Mesenchymal stem cell (in vitro differentiated cells and primary cell): ENCODE results near the gene OLR1.

Source experiments
- DNase-seq: peaks from one replicate; pipeline ENCODE4 v3.0.0-alpha.2; 2013
- H2AFZ ChIP-seq: one replicate; pipeline ENCODE4 v1.6.1; 2013; ENCODE audit warnings: low read depth, mild to moderate bottlenecking, control low read depth, inconsistent platforms, low read length, moderate library complexity
- H2AK5ac ChIP-seq: 2 replicates; pipeline ENCODE4 v1.6.1; 2013; ENCODE audit warnings: low read length, moderate library complexity, mild to moderate bottlenecking, inconsistent platforms; ENCODE audit not compliant: severe bottlenecking
- H2BK120ac ChIP-seq: one replicate; pipeline ENCODE4 v1.6.1; 2013; ENCODE audit warnings: low read depth, mild to moderate bottlenecking, inconsistent platforms, low read length, moderate library complexity
- H2BK12ac ChIP-seq, 2 experiments: one replicate each; pipeline ENCODE4 v1.6.1; 2013; ENCODE audit warnings: inconsistent platforms in 2 of 2, low read length in 2 of 2, mild to moderate bottlenecking in 2 of 2, moderate library complexity in 2 of 2, control low read depth in 1 of 2
- H2BK15ac ChIP-seq: one replicate; pipeline ENCODE4 v1.6.1; 2013; ENCODE audit warnings: mild to moderate bottlenecking, low read depth, inconsistent platforms; ENCODE audit not compliant: poor library complexity, severe bottlenecking
- H2BK5ac ChIP-seq: 2 replicates; pipeline ENCODE4 v1.6.1; 2013; ENCODE audit warnings: low read depth, mild to moderate bottlenecking, low read length, control low read depth, inconsistent platforms; ENCODE audit not compliant: poor library complexity, severe bottlenecking
- H3K14ac ChIP-seq, 2 experiments: one replicate each; pipeline ENCODE4 v1.6.1; 2013; ENCODE audit warnings: inconsistent platforms in 2 of 2, low read length in 2 of 2, control low read depth in 1 of 2, mild to moderate bottlenecking in 1 of 2, moderate library complexity in 1 of 2
- H3K18ac ChIP-seq, 2 experiments: one replicate each; pipeline ENCODE4 v1.6.1; 2013; ENCODE audit warnings: inconsistent platforms in 2 of 2, low read length in 2 of 2, control low read depth in 1 of 2, low read depth in 1 of 2, mild to moderate bottlenecking in 1 of 2
- H3K23ac ChIP-seq, 2 experiments: one replicate each; pipeline ENCODE4 v1.6.1; 2013; ENCODE audit warnings: inconsistent platforms in 2 of 2, low read length in 2 of 2, mild to moderate bottlenecking in 2 of 2, moderate library complexity in 2 of 2, control low read depth in 1 of 2
- H3K27ac ChIP-seq: 2 replicates; pipeline ENCODE4 v1.5.1; 2013; ENCODE audit warnings: mild to moderate bottlenecking, moderate library complexity, low read length, control low read depth, inconsistent platforms; ENCODE audit not compliant: poor library complexity, severe bottlenecking
- H3K27me3 ChIP-seq, 2 experiments: 2 replicates each; pipeline versions ENCODE4 v1.6.1 to v1.7.0; 2013; ENCODE audit warnings: low read length in 2 of 2, mild to moderate bottlenecking in 2 of 2, moderate library complexity in 2 of 2, control low read depth in 1 of 2, inconsistent platforms in 1 of 2; ENCODE audit not compliant: control insufficient read depth in 1 of 2, insufficient read depth in 1 of 2
- H3K36me3 ChIP-seq, 2 experiments: 2 replicates each; pipeline versions ENCODE4 v1.6.1 to v1.7.0; 2013; ENCODE audit warnings: low read length in 2 of 2, control low read depth in 1 of 2, inconsistent platforms in 1 of 2, low read depth in 1 of 2, mild to moderate bottlenecking in 1 of 2; ENCODE audit not compliant: insufficient read depth in 2 of 2, control insufficient read depth in 1 of 2
- H3K4ac ChIP-seq, 2 experiments: one replicate each; pipeline ENCODE4 v1.6.1; 2013; ENCODE audit warnings: inconsistent platforms in 2 of 2, low read length in 2 of 2, mild to moderate bottlenecking in 2 of 2, moderate library complexity in 2 of 2, control low read depth in 1 of 2, low read depth in 1 of 2
- H3K4me1 ChIP-seq: 2 replicates; pipeline ENCODE4 v1.6.1; 2013; ENCODE audit warnings: low read depth, low read length, control low read depth; ENCODE audit not compliant: control insufficient read depth, insufficient read depth
- H3K4me2 ChIP-seq: 2 replicates; pipeline ENCODE4 v1.6.1; 2013; ENCODE audit warnings: low read length, mild to moderate bottlenecking, inconsistent platforms; ENCODE audit not compliant: poor library complexity, severe bottlenecking
- H3K4me3 ChIP-seq, 2 experiments: 2 replicates each; pipeline versions ENCODE4 v1.5.1 to v1.7.0; 2013; ENCODE audit warnings: low read length in 2 of 2, mild to moderate bottlenecking in 2 of 2, control low read depth in 1 of 2, low read depth in 1 of 2; ENCODE audit not compliant: insufficient read depth in 1 of 2
- H3K79me1 ChIP-seq: replicated peaks from 2 replicates; pipeline ENCODE4 v1.6.1; 2013; ENCODE audit warnings: mild to moderate bottlenecking, control low read depth, low read length, inconsistent platforms; ENCODE audit not compliant: poor library complexity, severe bottlenecking
- H3K9ac ChIP-seq: 2 replicates; pipeline ENCODE4 v1.7.0; 2013; ENCODE audit warnings: mild to moderate bottlenecking, low read length, moderate library complexity
- H3K9me3 ChIP-seq: 2 replicates; pipeline ENCODE4 v1.7.0; 2013; ENCODE audit warnings: mild to moderate bottlenecking, low read length; ENCODE audit not compliant: control insufficient read depth
- H4K8ac ChIP-seq: one replicate; pipeline ENCODE4 v1.6.1; 2013; ENCODE audit warnings: inconsistent platforms, mild to moderate bottlenecking, low read length, moderate library complexity
- H4K91ac ChIP-seq: one replicate; pipeline ENCODE4 v1.6.1; 2013; ENCODE audit warnings: mild to moderate bottlenecking, low read length, inconsistent platforms
- WGBS: methylation state at CpG from one replicate; pipeline ENCODE4 v1.1.7; 2013; ENCODE audit warnings: mixed read lengths; 5-methylcytosine and 5-hydroxymethylcytosine counted together

Gene OLR1

GRCh38 chr12:10169104-10169503, 2.8 kb downstream of the OLR1 start:
- no peaks in the 10 kb centered on the region for H3K36me3 ChIP-seq
- no peak overlapping the region for H3K4me3 ChIP-seq
- H2BK120ac ChIP-seq, result no peak overlapping the region
- H4K91ac ChIP-seq, result no peak overlapping the region
- no peaks in the 10 kb centered on the region for H3K27me3 ChIP-seq
- peak overlapping the region; percentile 17 for H3K4me2 ChIP-seq
- H3K18ac ChIP-seq, result peak overlapping the region in 1 of 2 experiments; percentile 73
- H3K9ac ChIP-seq, result no peak overlapping the region
- H2BK12ac ChIP-seq, result no peak overlapping the region
- peak overlapping the region in 1 of 2 experiments; percentile 73 for H3K4ac ChIP-seq
- H3K79me1 ChIP-seq, result no peaks in the 10 kb centered on the region
- H3K27ac ChIP-seq, result peak overlapping the region; percentile 62
- no peaks in the 10 kb centered on the region for H3K9me3 ChIP-seq
- no peak overlapping the region for H4K8ac ChIP-seq
- DNase-seq, result peak; percentile 56
- H3K4me1 ChIP-seq, result peaks cover 5% of the 10 kb centered on the region
- H2AK5ac ChIP-seq, result no peak overlapping the region
- H2BK15ac ChIP-seq, result no peak overlapping the region
- H2BK5ac ChIP-seq, result no peak overlapping the region
- H3K14ac ChIP-seq, result no peak overlapping the region
- no peak overlapping the region for H3K23ac ChIP-seq
- WGBS, result 16% methylated on average over 3 of the region's 3 CpGs
- H2AFZ ChIP-seq, result no peak overlapping the region

DNA sequence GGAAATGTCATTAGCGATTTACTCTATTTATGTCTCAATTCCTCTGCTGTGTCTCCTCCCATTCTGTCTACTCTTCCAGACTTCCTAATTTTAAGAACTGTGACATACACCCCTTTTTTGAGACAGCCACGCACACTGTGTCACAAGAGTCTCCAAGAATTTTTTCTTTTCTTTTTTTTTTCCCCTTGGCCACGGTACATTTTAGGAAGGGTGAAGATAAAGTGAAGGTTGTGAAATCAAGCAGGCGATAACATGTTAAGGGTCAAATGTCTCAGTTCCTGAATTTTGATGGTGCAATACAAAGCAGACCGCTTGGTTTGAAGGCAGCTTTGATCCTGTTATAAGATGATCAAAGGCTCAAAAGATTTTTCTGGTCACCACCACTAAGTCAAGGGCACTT, 4.3 kb downstream of the OLR1 start:
- peak overlapping the region in 1 of 2 experiments; percentile 26 for H3K4ac ChIP-seq
- no peak overlapping the region for H4K91ac ChIP-seq
- no peaks in the 10 kb centered on the region for H3K27me3 ChIP-seq
- H3K18ac ChIP-seq, result no peak overlapping the region
- no peak overlapping the region for H3K4me3 ChIP-seq
- no peak overlapping the region for H2BK120ac ChIP-seq
- H3K9ac ChIP-seq, result no peak overlapping the region
- H3K27ac ChIP-seq, result no peak overlapping the region
- H3K79me1 ChIP-seq, result no peaks in the 10 kb centered on the region
- no peak overlapping the region for H3K23ac ChIP-seq
- no peak overlapping the region for H2BK12ac ChIP-seq
- H3K9me3 ChIP-seq, result no peaks in the 10 kb centered on the region
- no peak overlapping the region for H2BK15ac ChIP-seq
- 28% methylated on average over 3 of the region's 5 CpGs for WGBS
- H4K8ac ChIP-seq, result no peak overlapping the region
- H3K4me2 ChIP-seq, result no peak overlapping the region
- no peak overlapping the region for H3K14ac ChIP-seq
- no peak overlapping the region for H2AK5ac ChIP-seq
- H3K4me1 ChIP-seq, result peaks cover 5% of the 10 kb centered on the region
- no peak overlapping the region for H2AFZ ChIP-seq
- DNase-seq, result peak; percentile 58
- H2BK5ac ChIP-seq, result no peak overlapping the region
- H3K36me3 ChIP-seq, result no peaks in the 10 kb centered on the region

GRCh38 chr12:10165421-10165820, 6.5 kb downstream of the OLR1 start:
- H3K9me3 ChIP-seq, result no peaks in the 10 kb centered on the region
- H3K79me1 ChIP-seq, result no peaks in the 10 kb centered on the region
- peaks cover 3% of the 10 kb centered on the region for H3K4me1 ChIP-seq
- no peaks in the 10 kb centered on the region for H3K27me3 ChIP-seq
- no peak overlapping the region for H2BK5ac ChIP-seq
- H3K18ac ChIP-seq, result no peak overlapping the region
- no peak overlapping the region for H3K14ac ChIP-seq
- no CpG with 5 or more reads among the region's 1 CpG for WGBS
- no peak overlapping the region for H4K91ac ChIP-seq
- no peak overlapping the region for H3K4me3 ChIP-seq
- no peak overlapping the region for H2BK12ac ChIP-seq
- H2AFZ ChIP-seq, result no peak overlapping the region
- H4K8ac ChIP-seq, result no peak overlapping the region
- no peak overlapping the region for H3K9ac ChIP-seq
- no peak overlapping the region for H2BK15ac ChIP-seq
- H2AK5ac ChIP-seq, result no peak overlapping the region
- no peak for DNase-seq
- H3K23ac ChIP-seq, result no peak overlapping the region
- no peaks in the 10 kb centered on the region for H3K36me3 ChIP-seq
- no peak overlapping the region for H2BK120ac ChIP-seq
- no peak overlapping the region for H3K4ac ChIP-seq
- H3K4me2 ChIP-seq, result no peak overlapping the region
- H3K27ac ChIP-seq, result no peak overlapping the region

DNA sequence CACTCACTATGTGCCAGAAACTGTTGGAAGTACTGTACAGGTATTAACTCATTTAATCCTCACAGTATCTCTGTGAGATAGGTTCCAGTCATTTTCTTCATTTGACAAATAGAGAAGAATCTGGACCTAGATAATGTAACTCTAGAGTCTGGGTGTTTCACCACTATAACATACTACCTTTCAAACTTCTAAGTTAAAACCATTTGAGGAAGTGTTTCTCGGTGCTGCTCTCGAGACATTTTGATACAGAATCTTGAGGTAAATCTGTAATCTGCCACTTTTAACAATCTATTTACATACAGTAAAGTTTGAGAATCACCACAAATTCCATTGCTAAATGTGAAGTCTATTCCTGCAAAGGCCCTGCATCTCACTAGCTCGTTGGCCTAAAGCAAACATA, 8.8 kb downstream of the OLR1 start:
- Histone ChIP-seq H3K4me2 (no peak overlapping the region), H2BK12ac (no peak overlapping the region), H3K9ac (no peak overlapping the region), H3K27ac (no peak overlapping the region), H2AK5ac (no peak overlapping the region), H3K4ac (no peak overlapping the region), H3K4me1 (no peaks in the 10 kb centered on the region), H3K27me3 (peaks cover 0 to 4% of the 10 kb centered on the region in 2 experiments), H4K8ac (no peak overlapping the region), H2BK120ac (no peak overlapping the region), H2BK15ac (no peak overlapping the region), H3K9me3 (no peaks in the 10 kb centered on the region), H3K36me3 (no peaks in the 10 kb centered on the region), H3K4me3 (no peak overlapping the region), H3K23ac (no peak overlapping the region), H3K18ac (no peak overlapping the region), H3K79me1 (no peaks in the 10 kb centered on the region), H3K14ac (no peak overlapping the region), H2AFZ (no peak overlapping the region), H2BK5ac (no peak overlapping the region), H4K91ac (no peak overlapping the region)
- no peak for DNase-seq
- WGBS, result 91% methylated on average over 3 of the region's 3 CpGs
